HG03442 (cell line): ENCODE data around the gene DLST.

Experiments
- ATAC-seq: cut with Tn5 transposase; IDR thresholded peaks from one replicate; pipeline ENCODE4 v1.9.1; 2021; ENCODE audit warnings: mild to moderate bottlenecking, moderate library complexity; ENCODE audit not compliant: unreplicated experiment

DLST gene

DNA sequence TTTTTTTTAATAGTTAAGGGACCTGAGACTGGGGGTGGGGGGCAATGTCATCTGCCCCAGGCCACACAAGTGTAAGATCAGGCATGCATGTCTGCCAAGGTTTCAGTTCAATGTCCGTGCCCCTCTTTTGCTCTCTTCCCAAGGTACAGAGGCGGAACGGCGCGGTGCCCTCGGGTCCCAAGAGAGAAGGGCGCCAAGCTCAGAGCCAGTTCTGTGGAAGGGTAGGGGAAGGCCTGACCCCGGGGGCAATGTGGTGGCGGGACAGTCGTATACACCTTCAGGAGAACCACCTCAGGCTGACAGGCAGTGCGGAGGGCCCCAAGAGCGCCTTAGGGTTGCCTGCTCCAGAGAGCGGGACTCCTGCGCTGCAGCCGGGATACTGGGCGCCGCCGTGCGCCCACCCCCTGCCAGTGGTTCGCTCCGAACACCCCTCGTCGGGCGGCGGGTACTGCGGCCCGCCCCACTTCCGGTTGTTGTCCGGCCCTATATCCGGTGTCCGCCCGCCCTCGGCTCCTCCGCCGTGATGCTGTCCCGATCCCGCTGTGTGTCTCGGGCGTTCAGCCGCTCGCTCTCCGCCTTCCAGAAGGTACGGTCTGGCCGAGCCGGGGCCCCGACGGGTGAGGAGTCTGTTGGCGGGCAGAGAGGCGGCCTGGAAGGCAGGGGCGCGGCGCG is at the start of gene DLST:
DLST (plus strand) TSS at position 486 of the 672 bp plus-strand sequence; CDS start at position 524, 38 bp downstream.
- peak; percentile 88 for ATAC-seq

DNA sequence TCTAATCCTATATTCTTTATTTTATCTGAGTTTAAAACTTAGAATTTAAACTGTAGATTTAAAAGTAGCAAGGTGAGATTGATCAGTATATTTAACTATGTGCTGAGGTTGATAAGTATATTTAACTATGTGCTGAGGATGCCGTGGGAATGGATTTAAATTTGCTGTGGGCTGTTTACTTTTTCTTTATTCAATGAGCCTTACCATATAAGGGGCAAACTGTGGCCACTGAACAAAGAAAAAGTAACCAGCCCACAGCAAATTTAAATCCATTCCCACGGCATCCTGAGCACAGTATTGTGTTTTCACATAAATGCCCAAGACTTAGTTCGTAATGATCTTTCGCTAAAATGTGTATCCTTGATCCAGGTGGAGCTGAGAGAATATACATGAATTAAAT is 48.9 kb upstream of the DLST start:
- ATAC-seq = no peak

DNA sequence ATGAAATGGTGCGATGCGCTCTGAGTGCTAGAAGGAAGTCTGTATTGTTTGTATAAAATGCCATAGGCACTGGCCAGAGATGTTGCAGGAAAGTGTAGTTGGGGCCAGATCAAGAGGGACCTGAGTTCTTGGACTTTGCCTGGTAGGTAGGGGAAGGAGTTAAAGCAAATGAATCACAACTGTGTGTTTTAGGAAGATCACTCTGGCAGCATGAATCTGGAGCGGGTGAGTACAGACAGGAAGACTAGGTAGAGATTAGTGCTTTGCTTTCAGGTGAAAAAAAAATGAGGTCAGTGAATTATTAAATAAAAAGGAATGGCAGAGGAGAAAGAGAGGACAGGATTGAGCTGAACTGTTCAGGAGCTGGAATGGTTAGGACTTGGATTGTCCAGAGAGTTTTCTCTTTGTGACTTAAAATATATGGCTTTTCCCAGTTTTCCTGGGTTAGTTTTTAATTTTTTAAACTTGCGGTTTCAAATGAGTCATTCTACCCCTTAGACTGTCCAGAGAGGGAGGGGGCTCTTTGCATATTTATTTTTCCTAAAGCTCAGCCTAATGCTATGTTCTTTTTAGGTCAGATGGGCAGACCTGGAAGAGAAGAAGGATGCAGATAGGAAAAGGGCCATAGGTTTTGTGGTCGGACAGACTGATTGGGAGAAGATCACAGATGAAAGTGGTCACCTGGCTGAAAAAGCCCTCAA is 46.9 kb upstream of the DLST start:
- ATAC-seq = no peak

DNA sequence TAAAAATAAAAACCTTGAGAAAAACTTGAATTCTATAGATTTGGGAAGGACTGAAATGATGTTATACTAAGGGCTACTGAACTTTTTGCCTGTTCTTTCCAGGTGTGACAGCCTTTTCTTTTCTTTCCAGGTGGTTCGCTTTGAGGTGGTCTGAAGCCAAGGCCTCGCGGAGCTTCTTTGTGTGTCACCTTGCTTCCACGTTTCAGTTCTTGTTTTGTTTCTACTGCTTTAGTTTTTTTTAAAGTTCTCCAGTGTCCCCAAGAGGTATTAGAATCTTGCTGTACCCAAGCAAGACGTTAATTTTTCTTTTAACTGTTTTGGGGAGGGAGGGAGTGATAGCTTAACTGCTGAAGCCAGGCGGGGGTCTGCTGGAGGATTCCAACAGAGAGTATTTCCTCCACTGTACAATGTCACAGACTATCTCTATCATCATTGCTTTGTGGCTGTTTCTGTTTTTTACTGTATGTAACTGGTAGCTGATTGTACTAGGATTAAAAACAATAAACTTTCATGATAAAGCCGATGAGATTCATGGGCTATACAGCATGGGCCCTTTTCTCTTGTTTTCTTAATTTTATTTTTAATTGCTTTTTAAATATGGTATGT is 46.0 kb upstream of the DLST start:
- no peak for ATAC-seq

DNA sequence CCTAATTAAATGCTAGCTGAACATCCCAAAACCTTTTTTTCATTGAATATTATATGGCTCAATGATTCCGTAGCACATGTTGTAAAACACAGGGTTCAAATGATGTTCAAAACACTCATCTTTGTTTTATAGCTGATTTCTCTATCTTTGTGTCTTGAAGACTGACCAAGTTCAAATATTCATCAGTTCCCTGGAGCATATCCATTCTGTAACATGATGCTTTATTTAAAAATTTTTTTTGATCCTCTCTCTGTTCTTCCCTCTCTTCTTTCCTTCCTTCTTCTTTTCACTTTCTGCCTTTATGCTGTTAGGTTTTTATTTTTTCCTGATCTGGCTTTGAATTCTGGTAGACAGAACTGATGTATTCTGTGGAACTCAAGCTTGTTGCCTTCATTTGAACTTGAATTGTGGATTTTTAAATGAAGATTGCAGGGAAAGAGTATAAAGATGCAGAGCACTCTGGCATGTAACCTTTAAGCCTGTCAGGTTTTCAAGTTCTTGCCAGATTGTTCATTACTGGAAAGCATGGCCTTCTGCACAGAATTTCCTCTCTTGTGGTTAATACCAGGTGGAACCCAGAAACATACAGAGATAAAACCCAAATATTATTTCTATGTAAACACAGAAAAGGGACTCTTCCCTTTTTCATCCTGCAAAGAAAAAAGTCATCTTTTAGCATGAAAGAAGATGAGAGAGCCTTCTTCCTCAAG is 45.3 kb upstream of the DLST start:
- no peak for ATAC-seq

DNA sequence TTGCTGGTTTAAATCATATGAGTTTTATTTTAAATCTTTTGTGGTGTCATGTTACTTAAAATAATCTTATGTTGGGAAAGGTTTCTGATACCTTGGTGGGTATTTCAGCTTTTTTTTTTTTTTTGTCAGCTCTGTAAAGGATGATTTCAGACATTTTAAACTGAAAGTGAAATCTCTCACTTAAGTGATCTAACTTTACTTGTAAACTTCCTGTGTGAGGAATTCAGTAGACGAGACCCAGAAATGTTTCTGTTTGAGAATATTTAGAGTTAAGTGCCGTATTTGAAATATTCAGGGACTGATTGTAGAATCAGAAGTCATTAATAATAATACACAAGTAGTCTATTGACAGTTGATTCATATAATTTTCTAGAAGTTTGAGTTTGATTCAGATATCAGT is 43.5 kb upstream of the DLST start:
- ATAC-seq = no peak

DNA sequence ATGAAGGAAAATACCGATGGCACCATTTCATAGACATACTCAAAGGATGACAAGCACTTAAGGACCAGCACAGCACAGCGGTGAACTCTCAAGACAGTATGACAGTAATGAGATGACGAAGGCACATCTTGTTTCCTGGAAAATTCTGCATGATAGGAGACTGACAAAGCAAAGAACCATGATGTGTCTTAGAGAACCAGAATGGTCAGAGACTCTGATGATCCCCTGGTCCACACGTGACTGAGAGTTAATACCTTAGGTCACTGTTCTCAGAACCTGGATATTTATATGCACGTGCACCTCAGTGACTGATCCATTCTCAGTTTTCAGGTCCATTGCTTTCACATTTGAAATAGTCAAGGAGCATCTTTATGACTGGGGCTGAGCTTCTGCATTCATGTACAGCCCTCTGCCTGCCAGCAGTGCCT is 41.1 kb upstream of the DLST start:
- ATAC-seq = peak; percentile 41

DNA sequence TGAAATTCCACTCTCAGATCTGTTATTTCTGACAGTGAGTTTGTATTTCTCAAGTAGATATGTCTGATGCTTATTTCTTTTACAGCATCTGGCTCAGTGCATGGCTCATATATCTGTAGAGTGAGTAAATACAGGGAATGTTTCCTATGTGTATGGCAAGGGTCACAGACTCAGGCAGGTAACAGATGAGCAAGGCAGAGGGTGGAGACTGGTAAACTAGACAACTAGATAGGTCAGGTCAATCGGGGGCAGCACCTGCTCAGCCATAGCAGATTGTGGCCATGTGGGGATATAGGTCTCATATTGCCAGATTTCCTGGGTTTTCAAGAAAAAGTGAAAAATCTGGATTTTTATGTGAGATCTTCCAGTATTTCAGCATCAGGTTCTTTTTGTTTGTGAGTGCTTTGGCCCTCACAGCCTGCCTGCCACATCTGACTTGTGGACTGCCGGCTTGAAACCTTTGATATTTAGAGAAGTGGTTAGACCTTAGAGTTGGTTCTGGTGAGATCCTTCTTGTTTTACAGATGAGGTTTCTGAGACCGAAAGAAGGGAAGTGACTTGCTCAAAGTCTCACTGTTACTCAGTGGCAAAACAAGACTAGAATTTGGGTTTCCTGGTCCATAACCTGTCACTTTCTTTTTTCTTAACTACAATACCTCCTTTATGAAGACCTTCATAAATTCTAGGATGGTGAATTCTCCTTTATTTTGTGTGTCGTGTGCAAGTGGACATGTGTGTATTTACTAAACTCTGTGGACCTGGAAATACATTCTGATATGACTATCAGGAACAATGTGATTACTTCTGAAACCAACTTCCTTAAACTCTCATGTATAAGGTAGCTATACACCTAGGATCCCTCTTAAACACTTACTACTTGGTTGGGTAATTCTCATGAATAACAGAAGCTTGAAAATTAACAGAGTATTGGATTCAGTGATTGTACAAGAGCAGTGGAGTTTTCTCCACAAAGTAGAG is 40.2 kb upstream of the DLST start:
- ATAC-seq = peak; percentile 82

DNA sequence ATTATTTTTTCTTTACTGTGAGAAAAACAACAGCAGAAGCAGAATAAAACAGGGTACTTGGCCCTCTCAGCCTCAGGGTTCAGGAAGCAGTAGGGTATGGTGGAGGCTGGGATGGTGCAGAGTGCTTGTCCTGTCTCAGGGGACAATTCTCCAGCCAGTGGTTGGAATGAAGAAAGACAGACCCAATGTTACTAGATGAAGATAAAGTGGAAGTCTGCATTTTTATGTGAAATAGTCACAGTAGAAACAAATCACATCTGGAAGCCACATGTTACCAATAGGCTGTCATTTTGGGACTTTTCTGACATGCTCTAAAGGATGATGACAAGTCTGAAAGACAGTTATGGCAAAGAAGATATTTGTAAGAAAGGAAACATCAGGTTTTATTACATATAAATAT is 38.1 kb upstream of the DLST start:
- no peak for ATAC-seq

DNA sequence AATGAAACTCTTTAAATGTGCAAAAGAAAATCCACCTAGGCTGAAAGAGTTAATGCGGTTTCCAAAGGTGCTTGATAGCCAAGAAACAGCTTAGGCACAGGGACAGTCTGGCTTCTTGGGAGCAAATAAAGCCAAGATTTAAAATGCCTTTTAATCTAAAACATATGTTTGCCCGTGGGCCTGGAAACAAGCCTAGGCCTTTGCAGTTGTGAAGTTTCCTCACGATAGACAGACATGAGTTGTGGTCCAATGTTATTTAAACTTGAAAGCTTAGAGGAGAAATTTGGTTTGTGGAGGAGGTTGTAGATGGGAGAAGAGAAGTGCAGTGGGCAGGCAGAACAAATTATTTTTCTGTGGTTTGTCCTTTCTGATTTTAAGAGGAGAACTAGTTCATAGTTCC is 35.5 kb upstream of the DLST start:
- ATAC-seq = no peak

DNA sequence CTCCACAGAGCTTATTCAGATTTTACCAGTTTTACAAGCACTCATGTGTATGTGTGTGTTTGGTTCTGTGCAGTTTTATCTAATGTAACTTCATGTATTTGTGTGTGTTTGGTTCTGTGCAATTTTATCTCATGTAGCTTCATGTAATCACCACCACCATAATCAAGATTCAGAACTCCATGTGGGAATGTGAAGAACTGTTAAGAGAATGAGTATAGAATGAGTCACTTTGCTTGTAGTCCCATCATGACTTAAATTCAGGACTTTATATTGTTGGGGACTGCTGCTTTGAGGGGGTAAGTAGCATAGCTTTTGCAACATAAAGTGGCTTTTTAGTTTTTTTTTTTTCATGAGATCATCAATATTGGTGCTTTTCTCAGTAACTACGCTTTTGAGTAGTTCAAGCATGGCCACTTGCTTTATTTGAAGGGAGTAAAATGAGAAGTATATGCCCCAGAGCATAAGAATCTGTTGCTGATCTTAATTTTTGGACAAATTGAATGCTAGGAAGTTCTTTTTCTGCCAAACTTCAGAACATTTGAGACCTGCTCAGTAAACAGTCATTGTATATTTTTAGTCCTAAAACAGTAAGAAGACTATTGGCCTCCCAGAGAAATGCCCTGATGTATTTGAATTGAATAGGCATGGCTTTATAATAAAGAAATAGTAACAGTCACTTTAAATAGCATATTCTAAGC is 34.6 kb upstream of the DLST start:
- ATAC-seq = no peak

DNA sequence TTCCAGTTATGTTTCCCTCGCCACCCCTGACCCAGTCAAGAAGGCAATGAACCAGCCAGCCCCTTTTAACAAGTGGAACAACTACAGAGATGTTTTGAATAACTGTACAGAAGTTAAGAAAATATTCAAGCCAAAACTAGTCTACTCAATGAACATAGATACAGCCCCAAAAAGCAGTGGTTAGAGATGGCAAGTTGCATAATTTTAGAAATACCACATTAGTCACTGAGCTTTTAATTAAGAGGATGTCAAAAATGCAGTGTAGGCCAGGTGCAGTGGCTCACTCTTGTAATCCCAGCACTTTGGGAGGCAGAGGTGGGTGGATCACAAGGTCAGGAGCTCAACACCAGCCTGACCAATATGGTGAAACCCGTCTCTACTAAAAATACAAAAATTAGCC is 32.9 kb upstream of the DLST start:
- no peak for ATAC-seq

DNA sequence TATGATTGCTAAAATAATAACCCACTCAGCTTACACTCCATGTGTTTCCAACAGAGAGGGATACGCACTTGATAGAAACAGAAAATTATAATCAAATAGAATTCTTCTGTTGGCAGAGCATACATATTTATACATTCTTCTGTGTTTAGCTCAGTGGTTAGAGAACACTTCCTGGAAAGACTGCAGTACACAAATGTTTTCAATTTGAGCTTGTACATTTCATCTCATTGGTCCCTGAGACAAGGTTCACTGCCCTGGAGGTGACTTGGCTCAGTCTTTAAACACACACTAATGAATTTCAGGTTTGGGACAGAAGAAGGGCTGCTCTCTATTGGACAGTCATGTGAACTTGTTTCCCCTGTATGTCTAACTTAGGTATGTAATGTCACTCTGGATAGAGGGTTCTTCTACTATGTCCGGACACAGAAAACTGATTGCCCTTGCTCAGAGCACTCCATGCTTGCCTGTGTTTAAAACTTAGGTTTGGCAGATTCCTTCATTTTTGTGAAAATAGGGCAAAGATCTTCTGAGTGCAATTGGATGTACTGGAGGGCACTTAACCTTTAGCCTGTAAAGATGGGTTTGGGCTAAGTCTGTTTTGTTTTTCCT is 28.7 kb upstream of the DLST start:
- no peak for ATAC-seq

DNA sequence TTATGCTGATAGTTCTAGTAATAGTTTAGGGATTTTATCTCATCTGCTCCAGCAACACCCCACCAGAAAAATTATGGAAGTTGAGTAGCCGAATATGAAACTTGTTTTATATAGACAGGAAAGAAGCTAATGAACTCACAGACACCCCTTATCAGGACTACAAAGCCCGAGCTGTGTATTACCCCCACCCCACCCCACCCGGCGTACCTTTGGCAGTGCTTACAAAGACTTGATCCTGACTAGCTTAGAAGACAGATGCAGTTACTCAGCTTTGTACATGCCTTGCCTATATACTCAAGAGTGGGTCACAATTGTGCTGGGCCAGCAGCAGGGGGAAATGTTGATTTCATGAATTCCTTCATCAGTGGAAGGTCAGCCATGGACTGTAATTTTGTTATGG is 28.1 kb upstream of the DLST start:
- ATAC-seq = no peak

DNA sequence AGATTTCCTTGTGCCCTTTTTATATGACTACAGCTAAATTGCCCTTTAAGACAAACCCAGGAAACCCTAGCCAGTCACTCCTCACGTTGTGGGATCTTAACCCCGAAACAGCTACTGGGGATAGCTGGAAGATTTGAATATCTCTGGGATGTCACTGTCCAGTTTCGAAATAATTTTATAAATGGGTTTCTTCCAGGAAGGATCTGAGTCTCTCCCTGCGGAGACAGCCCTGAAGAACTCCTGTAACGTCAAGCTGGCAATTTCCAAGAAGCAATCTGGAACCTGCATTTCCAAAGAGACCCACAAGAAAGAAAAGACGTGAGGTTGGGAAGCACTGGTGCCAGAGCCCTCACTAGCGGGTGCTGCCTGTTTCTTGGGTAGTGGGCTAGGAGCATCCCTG is 26.7 kb upstream of the DLST start:
- ATAC-seq = no peak

DNA sequence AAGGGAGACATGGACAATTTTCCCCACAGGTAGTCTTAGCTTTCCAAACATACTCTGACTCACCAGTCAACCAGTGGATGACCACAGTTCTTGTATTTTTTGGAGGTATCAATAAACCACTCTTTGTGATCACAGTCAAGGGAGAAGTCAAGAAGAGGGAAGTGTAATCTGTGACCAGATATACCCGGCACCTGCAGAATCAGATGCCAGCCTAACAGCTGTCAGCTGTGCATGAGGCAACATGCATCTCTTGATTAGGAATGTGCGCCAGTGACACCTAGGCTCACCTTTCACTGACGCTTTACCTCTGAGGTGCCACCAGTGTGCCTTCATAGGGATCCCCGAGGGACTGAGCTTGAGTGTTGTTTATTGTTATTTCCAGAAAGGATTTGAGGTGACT is 25.8 kb upstream of the DLST start:
- no peak for ATAC-seq

DNA sequence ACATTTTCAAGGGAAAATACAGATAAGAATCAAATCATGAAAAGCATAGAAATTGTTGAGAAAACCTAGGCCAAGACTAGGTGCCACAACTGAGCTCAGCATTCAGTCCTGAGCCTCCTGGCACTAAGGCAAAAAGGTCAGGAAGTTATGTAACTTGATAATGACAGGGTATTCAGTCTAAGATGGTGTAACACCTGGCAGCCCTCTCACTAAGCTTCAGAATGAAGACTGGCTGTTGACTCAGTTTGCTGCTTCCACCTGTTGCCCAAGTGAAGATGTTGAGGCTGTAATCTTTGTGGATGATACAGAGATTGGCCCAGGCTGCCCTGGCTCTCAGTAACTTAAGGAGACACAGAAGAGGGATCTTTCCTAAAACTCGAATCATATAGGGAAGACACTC is 25.4 kb upstream of the DLST start:
- ATAC-seq = no peak

DNA sequence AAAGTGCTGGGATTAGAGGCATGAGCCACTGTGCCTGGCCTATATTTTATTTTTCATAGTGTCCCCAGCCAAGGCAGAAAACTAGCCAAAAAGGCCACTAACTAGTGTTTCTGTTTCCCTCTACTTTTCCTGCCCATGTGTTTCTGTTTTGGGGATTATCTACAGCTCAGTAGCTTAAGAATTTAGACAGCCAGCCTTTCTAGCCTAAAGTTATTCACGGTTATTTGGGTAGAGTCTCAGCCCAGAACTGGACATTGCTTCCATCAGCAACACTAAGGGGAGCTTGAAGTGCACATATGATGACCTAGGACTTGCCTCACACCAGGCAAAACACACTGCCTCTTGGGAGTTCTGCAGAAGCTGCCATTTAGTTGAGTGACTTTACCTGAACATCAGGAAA is 23.7 kb upstream of the DLST start:
- no peak for ATAC-seq

DNA sequence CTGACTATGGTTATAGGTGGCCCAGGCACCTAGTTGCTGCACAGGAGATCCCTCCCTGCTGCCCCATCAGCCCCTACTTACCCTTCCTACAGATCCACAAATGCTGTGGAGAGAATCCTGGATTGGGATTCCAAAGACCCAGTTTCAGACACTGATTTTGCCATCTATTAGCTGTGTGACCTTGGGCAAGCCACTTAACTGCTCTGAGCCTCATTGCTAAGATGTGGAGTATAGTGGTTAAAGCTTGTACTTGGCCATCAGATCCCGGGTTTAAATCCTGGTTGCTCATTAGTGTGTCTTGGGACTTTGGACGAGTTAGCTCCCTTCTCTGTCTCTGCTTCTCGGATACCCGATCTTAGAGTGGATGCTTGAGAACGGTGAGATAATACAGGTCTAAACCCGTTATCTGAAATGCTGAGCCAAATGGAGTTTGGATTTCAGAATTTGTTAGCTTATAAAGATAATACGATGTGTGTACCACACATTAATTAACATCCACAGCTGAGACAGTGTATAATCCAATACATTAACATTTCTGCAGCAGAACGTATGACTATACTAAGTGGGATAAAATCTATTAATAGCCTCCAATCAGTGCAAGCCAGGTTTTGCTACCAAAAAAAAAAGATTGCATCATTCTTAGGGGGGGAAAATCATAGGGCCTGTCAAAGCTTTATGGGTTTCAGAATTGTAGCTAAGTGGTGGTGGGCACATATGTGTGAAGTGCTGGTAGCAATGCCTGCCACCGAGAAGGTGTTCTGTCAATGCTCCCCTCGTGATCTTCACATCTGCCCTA is 21.8 kb upstream of the DLST start:
- ATAC-seq = no peak
